Transverse colon (tissue), 4 donors: Measurements from ENCODE around the gene IL17B.

Experiments
- POLR2A ChIP-seq: fragments of 450-650 bp; IDR thresholded peaks from one replicate; pipeline ENCODE4 v1.6.1; 2016; ENCODE audit warnings: antibody characterized with exemption, mild to moderate bottlenecking, moderate library complexity
- POLR2AphosphoS5 ChIP-seq, 3 donors: sonication (generic); formaldehyde crosslinking; IDR thresholded peaks; one replicate each; pipeline ENCODE4 v1.6.1; 2016; ENCODE audit warnings: antibody characterized with exemption in 3 of 3
- TF ChIP-seq, protein P1 (sequence below), 5 experiments: fragments of 200-600 bp in 3 of 5; fragments of 450-650 bp in 2 of 5; sonication (generic) in 3 of 5; IDR thresholded peaks; 1 replicate in 2 of 5; 2 replicates in 3 of 5; pipeline ENCODE4 v1.5.1; 2016 to 2017; ENCODE audit warnings: antibody characterized with exemption in 5 of 5, inconsistent platforms in 3 of 5, mild to moderate bottlenecking in 2 of 5, moderate library complexity in 1 of 5

GRCh38 chr5:149410721-149411432 lies 31.8 kb upstream of the IL17B start:
- TF ChIP-seq, protein P1, sequence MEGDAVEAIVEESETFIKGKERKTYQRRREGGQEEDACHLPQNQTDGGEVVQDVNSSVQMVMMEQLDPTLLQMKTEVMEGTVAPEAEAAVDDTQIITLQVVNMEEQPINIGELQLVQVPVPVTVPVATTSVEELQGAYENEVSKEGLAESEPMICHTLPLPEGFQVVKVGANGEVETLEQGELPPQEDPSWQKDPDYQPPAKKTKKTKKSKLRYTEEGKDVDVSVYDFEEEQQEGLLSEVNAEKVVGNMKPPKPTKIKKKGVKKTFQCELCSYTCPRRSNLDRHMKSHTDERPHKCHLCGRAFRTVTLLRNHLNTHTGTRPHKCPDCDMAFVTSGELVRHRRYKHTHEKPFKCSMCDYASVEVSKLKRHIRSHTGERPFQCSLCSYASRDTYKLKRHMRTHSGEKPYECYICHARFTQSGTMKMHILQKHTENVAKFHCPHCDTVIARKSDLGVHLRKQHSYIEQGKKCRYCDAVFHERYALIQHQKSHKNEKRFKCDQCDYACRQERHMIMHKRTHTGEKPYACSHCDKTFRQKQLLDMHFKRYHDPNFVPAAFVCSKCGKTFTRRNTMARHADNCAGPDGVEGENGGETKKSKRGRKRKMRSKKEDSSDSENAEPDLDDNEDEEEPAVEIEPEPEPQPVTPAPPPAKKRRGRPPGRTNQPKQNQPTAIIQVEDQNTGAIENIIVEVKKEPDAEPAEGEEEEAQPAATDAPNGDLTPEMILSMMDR (IDR thresholded peaks at IDR 0.05): no peak
- no peak for TF ChIP-seq POLR2A
- TF ChIP-seq POLR2AphosphoS5 (IDR thresholded peaks at IDR 0.05): peak in 1 of 3 donors; percentile 7
